ENCODE data around the gene TP53BP1.

The TP53BP1 gene

GRCh38 chr15:43521419-43521818, 28.5 kb upstream of the TP53BP1 start:
- DNase-seq (ENCODE audit: low read depth in 2 of 2, low spot score in 1 of 2): no peak

- no peak for DNase-seq (ENCODE audit: low read depth in 2 of 2, low spot score in 1 of 2)
These were observed 27.2 kb upstream of the TP53BP1 start for GRCh38 chr15:43520138-43520537.

GRCh38 chr15:43519196-43519595, 26.2 kb upstream of the TP53BP1 start:
- no peak for DNase-seq (ENCODE audit: low read depth in 2 of 2, low spot score in 1 of 2)

- no peak for DNase-seq (ENCODE audit: low read depth in 2 of 2, low spot score in 1 of 2)
These were observed 25.3 kb upstream of the TP53BP1 start for GRCh38 chr15:43518197-43518761.

GRCh38 chr15:43517354-43518196, 24.6 kb upstream of the TP53BP1 start, which contains the start of gene MAP1A:
Gene MAP1A (plus strand): TSS chr15:43517608. CDS start chr15:43521474, 3,866 bp downstream.
- DNase-seq (ENCODE audit: low read depth in 2 of 2, low spot score in 1 of 2): no peak

- DNase-seq (ENCODE audit: low read depth in 2 of 2, low spot score in 1 of 2): no peak
These were observed 23.9 kb upstream of the TP53BP1 start for GRCh38 chr15:43516801-43517353.

- DNase-seq (ENCODE audit: low read depth in 2 of 2, low spot score in 1 of 2): no peak
These were observed 23.2 kb upstream of the TP53BP1 start for GRCh38 chr15:43516185-43516584.

- no peak for DNase-seq (ENCODE audit: low read depth in 2 of 2, low spot score in 1 of 2)
These were observed 22.8 kb upstream of the TP53BP1 start for GRCh38 chr15:43515741-43516140.

- peak in 1 of 2 donors; percentile 10 for DNase-seq (ENCODE audit: low read depth in 2 of 2, low spot score in 1 of 2)
These were observed 21.5 kb upstream of the TP53BP1 start for GRCh38 chr15:43514241-43515057.

GRCh38 chr15:43513550-43513949, 20.6 kb upstream of the TP53BP1 start:
- no peak for DNase-seq (ENCODE audit: low read depth in 2 of 2, low spot score in 1 of 2)

GRCh38 chr15:43511012-43511885, 18.3 kb upstream of the TP53BP1 start:
- no peak for DNase-seq (ENCODE audit: low read depth in 2 of 2, low spot score in 1 of 2)

GRCh38 chr15:43510200-43511011, 17.4 kb upstream of the TP53BP1 start:
- DNase-seq (ENCODE audit: low read depth in 2 of 2, low spot score in 1 of 2): peak; percentile 87 to 92

- DNase-seq (ENCODE audit: low read depth in 2 of 2, low spot score in 1 of 2): no peak
These were observed 16.8 kb upstream of the TP53BP1 start for GRCh38 chr15:43509660-43510199.

GRCh38 chr15:43508991-43509659, 16.2 kb upstream of the TP53BP1 start:
- no peak for DNase-seq (ENCODE audit: low read depth in 2 of 2, low spot score in 1 of 2)

- DNase-seq (ENCODE audit: low read depth in 2 of 2, low spot score in 1 of 2): no peak
These were observed 15.5 kb upstream of the TP53BP1 start for GRCh38 chr15:43508421-43508820.

- no peak for DNase-seq (ENCODE audit: low read depth in 2 of 2, low spot score in 1 of 2)
These were observed 12.8 kb upstream of the TP53BP1 start for GRCh38 chr15:43505738-43506137.

GRCh38 chr15:43499635-43500034, 6.7 kb upstream of the TP53BP1 start:
- no peak for DNase-seq (ENCODE audit: low read depth in 2 of 2, low spot score in 1 of 2)

- DNase-seq (ENCODE audit: low read depth in 2 of 2, low spot score in 1 of 2): no peak
These were observed 6.0 kb upstream of the TP53BP1 start for GRCh38 chr15:43498990-43499389.

Measured in stimulated activated CD8-positive, alpha-beta memory T cell treated with anti-CD3 and anti-CD28 coated beads, Interleukin-4, amount 100 ng/mL, for 1 hour (primary cell).